ENCODE measurements around the gene AP2A1. TPM values are rescaled to one million over a fixed set of nuclear protein-coding genes. Genes with fewer than 3 reads are reported as not detected.

Gene AP2A1
- total RNA-seq, 2 donors from 2014 or later = 43.5 to 45.9 TPM

DNA sequence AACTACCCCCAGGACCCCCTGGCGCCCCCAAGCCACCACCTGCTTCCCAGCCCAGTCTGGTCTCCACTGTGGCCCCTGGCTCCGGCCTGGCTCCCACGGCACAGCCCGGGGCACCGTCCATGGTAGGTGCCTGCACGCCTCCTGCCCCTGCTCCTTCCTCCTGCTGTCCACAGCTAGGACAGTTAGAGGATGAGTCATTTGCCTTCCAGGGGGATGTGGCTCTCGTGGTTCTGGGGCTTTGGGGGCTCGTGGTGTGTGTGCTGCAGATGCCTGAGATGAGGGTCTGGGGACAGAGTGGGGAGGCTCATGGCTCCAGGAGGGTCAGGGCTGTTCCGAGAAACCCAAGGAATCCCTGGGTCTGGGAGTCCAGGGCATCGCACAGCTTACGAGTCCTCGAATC is 64.0 kb downstream of the AP2A1 start:
- 87 to 97% methylated on average over 6 to 8 of the region's 12 CpGs for WGBS, 2 donors
- ATAC-seq (no peak), DNase-seq (no peak)
- Histone ChIP-seq H3K4me3 (no peak overlapping the region), H3K27me3 (no peaks in the 10 kb centered on the region), H3K9me3 (no peaks in the 10 kb centered on the region), H3K36me3 (replicated peaks in 1 of 2; ENCODE audit: insufficient read depth in 1 of 2, low read depth in 2 of 2) (peaks cover 0 to 21% of the 10 kb centered on the region in 2 donors), H3K4me1 (peaks cover 4% of the 10 kb centered on the region), H3K27ac (no peak overlapping the region)
- TF ChIP-seq POLR2A (IDR thresholded peaks at IDR 0.05) = no peak
- TF ChIP-seq, protein P1, sequence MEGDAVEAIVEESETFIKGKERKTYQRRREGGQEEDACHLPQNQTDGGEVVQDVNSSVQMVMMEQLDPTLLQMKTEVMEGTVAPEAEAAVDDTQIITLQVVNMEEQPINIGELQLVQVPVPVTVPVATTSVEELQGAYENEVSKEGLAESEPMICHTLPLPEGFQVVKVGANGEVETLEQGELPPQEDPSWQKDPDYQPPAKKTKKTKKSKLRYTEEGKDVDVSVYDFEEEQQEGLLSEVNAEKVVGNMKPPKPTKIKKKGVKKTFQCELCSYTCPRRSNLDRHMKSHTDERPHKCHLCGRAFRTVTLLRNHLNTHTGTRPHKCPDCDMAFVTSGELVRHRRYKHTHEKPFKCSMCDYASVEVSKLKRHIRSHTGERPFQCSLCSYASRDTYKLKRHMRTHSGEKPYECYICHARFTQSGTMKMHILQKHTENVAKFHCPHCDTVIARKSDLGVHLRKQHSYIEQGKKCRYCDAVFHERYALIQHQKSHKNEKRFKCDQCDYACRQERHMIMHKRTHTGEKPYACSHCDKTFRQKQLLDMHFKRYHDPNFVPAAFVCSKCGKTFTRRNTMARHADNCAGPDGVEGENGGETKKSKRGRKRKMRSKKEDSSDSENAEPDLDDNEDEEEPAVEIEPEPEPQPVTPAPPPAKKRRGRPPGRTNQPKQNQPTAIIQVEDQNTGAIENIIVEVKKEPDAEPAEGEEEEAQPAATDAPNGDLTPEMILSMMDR (IDR thresholded peaks at IDR 0.05) = no peak
- intact Hi-C loops (cut with DNase I) = no loop called here

DNA sequence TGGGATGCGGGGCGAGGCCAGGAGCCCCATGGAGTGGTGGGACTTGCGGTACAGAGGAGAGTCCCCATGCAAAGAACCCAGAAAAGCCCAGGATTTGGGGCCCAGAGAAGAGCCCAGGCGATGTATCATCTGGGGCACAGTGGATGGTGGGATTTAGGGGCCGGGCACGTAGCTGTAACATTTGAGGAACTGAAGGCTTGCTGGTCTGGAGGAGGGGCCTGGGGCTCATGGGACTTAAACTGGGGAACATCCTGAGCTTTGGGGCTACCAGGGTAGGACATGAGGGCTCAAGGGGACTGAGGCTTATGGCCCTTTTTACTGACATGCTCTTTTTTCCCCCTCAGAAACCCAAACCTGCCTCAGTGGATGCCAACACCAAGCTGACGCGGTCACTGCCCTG is 64.8 kb downstream of the AP2A1 start:
- no peak for ATAC-seq
- no peaks in the 10 kb centered on the region for H3K9me3 ChIP-seq
- no peak overlapping the region for H3K27ac ChIP-seq
- intact Hi-C loops (cut with DNase I) = no loop called here
- TF ChIP-seq, protein P1 (IDR thresholded peaks at IDR 0.05) = no peak
- no peak for TF ChIP-seq POLR2A (IDR thresholded peaks at IDR 0.05)
- no peaks in the 10 kb centered on the region for H3K27me3 ChIP-seq
- peaks cover 0 to 21% of the 10 kb centered on the region in 2 donors for H3K36me3 ChIP-seq (replicated peaks in 1 of 2; ENCODE audit: insufficient read depth in 1 of 2, low read depth in 2 of 2)
- no peaks in the 10 kb centered on the region for H3K4me1 ChIP-seq
- DNase-seq = no peak
- no peak overlapping the region for H3K4me3 ChIP-seq
- 92 to 94% methylated on average over 6 to 8 of the region's 8 CpGs for WGBS, 2 donors

DNA sequence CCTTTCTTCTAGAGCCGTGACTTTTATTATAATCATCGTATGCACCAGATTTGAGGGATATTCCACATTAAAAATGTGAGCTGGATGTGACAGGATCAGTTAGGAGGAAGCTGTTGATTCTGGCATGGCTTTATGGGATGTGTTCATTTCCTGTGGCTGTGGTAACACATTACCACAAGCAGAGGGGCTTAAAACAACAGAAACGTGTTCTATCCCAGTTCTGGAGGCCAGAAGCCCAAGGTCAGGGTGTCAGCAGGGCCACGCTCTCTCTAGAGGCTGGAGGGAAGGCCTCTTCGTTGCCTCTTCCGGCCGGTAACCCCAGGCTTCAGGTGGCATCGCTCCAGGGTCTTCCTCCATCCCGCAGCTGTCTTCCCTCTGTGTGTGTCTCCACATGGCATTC is 65.8 kb downstream of the AP2A1 start:
- ATAC-seq (no peak), DNase-seq (no peak)
- 62 to 83% methylated on average over 9 of the region's 9 CpGs for WGBS, 2 donors
- H3K27ac ChIP-seq = no peak overlapping the region
- no peaks in the 10 kb centered on the region for H3K4me1 ChIP-seq
- TF ChIP-seq, protein P1 (IDR thresholded peaks at IDR 0.05) = no peak
- no peak for TF ChIP-seq POLR2A (IDR thresholded peaks at IDR 0.05)
- H3K27me3 ChIP-seq = no peaks in the 10 kb centered on the region
- peaks cover 0 to 21% of the 10 kb centered on the region in 2 donors for H3K36me3 ChIP-seq (replicated peaks in 1 of 2; ENCODE audit: insufficient read depth in 1 of 2, low read depth in 2 of 2)
- H3K9me3 ChIP-seq = no peaks in the 10 kb centered on the region
- intact Hi-C loops (cut with DNase I) = no loop called here
- no peak overlapping the region for H3K4me3 ChIP-seq

DNA sequence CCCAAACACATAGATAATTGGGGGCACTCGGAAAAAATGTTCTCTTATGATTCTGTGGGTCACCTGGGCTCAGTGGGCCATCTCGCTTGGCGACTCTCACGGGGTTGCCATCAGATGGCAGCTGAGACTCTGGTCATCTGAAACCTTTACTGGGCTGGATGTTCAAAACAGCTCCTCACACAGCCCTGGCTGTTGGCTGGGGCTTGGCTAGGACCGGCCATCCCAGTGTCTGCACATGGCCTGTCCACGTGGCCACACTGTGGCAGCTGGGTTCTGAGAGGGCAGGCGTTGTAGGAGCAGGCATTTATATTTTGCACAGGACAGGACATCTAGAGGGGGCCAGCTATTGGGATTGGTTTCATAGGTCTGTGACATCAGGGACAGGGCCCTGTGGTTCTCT is 66.8 kb downstream of the AP2A1 start:
- ATAC-seq (no peak), DNase-seq (no peak)
- Histone ChIP-seq H3K27ac (no peak overlapping the region), H3K36me3 (replicated peaks in 1 of 2; ENCODE audit: insufficient read depth in 1 of 2, low read depth in 2 of 2) (peaks cover 0 to 21% of the 10 kb centered on the region in 2 donors), H3K27me3 (no peaks in the 10 kb centered on the region), H3K9me3 (no peaks in the 10 kb centered on the region), H3K4me3 (no peak overlapping the region), H3K4me1 (no peaks in the 10 kb centered on the region)
- intact Hi-C loops (cut with DNase I) = no loop called here
- no peak for TF ChIP-seq POLR2A (IDR thresholded peaks at IDR 0.05)
- TF ChIP-seq, protein P1 (IDR thresholded peaks at IDR 0.05) = no peak
- 63 to 82% methylated on average over 1 to 7 of the region's 7 CpGs for WGBS, 2 donors

DNA sequence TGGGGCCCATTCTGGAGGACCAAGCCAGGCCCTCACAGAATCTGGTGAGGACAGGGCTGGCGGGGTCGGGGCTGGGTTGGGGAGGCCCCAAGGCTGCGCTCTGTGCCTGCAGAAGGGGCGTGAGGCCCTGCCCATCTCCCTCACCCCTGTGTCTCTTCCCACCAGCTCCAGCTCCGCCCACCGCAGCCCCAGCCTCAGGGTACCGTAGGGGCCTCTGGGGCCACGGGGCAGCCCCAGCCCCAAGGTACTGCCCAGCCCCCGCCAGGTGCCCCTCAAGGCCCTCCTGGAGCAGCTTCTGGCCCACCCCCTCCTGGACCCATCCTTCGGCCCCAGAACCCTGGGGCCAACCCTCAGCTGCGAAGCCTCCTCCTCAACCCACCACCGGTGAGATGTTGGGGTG is 68.8 kb downstream of the AP2A1 start:
- ATAC-seq (no peak), DNase-seq (no peak)
- Histone ChIP-seq H3K4me3 (no peak overlapping the region), H3K27me3 (no peaks in the 10 kb centered on the region), H3K36me3 (replicated peaks in 1 of 2; ENCODE audit: insufficient read depth in 1 of 2, low read depth in 2 of 2) (peaks cover 0 to 24% of the 10 kb centered on the region in 2 donors), H3K27ac (no peak overlapping the region), H3K4me1 (no peaks in the 10 kb centered on the region), H3K9me3 (no peaks in the 10 kb centered on the region)
- 89 to 94% methylated on average over 8 to 10 of the region's 12 CpGs for WGBS, 2 donors
- TF ChIP-seq, protein P1 (IDR thresholded peaks at IDR 0.05) = no peak
- TF ChIP-seq POLR2A (IDR thresholded peaks at IDR 0.05) = no peak
- intact Hi-C loops (cut with DNase I) = no loop called here
